ENCODE measurements around the gene REM2.

DNA sequence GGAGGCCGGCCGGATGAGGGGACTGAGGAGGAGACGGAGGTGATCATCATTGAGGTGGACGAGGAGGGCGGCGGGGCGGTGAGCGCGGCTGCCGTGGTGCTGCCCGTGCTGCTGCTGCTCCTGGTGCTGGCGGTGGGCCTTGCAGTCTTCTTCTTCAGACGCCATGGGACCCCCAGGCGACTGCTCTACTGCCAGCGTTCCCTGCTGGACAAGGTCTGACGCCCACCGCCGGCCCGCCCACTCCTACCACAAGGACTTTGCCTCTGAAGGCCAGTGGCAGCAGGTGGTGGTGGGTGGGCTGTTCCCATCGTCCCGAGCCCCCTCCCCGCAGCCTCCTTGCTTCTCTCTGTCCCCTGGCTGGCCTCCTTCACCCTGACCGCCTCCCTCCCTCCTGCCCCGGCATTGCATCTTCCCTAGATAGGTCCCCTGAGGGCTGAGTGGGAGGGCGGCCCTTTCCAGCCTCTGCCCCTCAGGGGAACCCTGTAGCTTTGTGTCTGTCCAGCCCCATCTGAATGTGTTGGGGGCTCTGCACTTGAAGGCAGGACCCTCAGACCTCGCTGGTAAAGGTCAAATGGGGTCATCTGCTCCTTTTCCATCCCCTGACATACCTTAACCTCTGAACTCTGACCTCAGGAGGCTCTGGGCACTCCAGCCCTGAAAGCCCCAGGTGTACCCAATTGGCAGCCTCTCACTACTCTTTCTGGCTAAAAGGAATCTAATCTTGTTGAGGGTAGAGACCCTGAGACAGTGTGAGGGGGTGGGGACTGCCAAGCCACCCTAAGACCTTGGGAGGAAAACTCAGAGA, 37.0 kb upstream of the REM2 start:
- TF ChIP-seq, protein P1, sequence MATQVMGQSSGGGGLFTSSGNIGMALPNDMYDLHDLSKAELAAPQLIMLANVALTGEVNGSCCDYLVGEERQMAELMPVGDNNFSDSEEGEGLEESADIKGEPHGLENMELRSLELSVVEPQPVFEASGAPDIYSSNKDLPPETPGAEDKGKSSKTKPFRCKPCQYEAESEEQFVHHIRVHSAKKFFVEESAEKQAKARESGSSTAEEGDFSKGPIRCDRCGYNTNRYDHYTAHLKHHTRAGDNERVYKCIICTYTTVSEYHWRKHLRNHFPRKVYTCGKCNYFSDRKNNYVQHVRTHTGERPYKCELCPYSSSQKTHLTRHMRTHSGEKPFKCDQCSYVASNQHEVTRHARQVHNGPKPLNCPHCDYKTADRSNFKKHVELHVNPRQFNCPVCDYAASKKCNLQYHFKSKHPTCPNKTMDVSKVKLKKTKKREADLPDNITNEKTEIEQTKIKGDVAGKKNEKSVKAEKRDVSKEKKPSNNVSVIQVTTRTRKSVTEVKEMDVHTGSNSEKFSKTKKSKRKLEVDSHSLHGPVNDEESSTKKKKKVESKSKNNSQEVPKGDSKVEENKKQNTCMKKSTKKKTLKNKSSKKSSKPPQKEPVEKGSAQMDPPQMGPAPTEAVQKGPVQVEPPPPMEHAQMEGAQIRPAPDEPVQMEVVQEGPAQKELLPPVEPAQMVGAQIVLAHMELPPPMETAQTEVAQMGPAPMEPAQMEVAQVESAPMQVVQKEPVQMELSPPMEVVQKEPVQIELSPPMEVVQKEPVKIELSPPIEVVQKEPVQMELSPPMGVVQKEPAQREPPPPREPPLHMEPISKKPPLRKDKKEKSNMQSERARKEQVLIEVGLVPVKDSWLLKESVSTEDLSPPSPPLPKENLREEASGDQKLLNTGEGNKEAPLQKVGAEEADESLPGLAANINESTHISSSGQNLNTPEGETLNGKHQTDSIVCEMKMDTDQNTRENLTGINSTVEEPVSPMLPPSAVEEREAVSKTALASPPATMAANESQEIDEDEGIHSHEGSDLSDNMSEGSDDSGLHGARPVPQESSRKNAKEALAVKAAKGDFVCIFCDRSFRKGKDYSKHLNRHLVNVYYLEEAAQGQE (IDR thresholded peaks at IDR 0.05; ENCODE audit: low read depth): no peak
- TF ChIP-seq, protein P2, sequence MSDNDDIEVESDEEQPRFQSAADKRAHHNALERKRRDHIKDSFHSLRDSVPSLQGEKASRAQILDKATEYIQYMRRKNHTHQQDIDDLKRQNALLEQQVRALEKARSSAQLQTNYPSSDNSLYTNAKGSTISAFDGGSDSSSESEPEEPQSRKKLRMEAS (IDR thresholded peaks at IDR 0.05): no peak
